ENCODE results near the gene MAGI1. TPM values are rescaled to one million over a fixed set of nuclear protein-coding genes. Genes with fewer than 3 reads are reported as not detected.

The MAGI1 gene
- total and polyA plus RNA-seq, 2 experiments from 2014 or later, result 33.9 to 87.0 TPM

DNA sequence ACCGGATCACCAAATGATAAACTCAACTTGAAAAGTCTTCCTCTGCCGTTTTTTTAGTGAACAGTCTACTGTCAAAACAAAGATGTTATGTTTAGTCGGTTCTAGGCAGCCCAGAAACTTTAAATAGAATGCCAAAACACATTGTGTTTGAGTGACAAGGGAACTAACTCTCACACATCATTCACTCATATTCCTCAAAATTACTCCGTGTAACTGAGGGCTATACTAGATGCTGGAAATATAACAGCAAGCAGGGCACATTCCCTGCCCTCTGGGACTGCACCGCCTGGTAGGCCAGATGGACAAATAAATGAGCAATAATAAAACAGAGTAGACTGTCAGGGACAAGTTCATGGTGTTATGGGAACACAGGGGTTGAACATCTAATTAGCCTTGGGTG, 251.4 kb downstream of the MAGI1 start:
- H3K4me1 ChIP-seq (ENCODE audit: low read depth), result no peaks in the 10 kb centered on the region
- H3K27ac ChIP-seq, result peak overlapping the region; percentile 25
- no peaks in the 10 kb centered on the region for H3K27me3 ChIP-seq
- DNase-seq (ENCODE audit: low read depth in 1 of 2, low spot score in 1 of 2), result no peak
- H3K9me3 ChIP-seq (ENCODE audit: low read depth), result no peaks in the 10 kb centered on the region
- no peaks in the 10 kb centered on the region for H3K36me3 ChIP-seq
- no peak overlapping the region for H3K4me3 ChIP-seq
- TF ChIP-seq, protein P1, sequence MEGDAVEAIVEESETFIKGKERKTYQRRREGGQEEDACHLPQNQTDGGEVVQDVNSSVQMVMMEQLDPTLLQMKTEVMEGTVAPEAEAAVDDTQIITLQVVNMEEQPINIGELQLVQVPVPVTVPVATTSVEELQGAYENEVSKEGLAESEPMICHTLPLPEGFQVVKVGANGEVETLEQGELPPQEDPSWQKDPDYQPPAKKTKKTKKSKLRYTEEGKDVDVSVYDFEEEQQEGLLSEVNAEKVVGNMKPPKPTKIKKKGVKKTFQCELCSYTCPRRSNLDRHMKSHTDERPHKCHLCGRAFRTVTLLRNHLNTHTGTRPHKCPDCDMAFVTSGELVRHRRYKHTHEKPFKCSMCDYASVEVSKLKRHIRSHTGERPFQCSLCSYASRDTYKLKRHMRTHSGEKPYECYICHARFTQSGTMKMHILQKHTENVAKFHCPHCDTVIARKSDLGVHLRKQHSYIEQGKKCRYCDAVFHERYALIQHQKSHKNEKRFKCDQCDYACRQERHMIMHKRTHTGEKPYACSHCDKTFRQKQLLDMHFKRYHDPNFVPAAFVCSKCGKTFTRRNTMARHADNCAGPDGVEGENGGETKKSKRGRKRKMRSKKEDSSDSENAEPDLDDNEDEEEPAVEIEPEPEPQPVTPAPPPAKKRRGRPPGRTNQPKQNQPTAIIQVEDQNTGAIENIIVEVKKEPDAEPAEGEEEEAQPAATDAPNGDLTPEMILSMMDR (IDR thresholded peaks at IDR 0.05; ENCODE audit: low read depth, low read length), result no peak

DNA sequence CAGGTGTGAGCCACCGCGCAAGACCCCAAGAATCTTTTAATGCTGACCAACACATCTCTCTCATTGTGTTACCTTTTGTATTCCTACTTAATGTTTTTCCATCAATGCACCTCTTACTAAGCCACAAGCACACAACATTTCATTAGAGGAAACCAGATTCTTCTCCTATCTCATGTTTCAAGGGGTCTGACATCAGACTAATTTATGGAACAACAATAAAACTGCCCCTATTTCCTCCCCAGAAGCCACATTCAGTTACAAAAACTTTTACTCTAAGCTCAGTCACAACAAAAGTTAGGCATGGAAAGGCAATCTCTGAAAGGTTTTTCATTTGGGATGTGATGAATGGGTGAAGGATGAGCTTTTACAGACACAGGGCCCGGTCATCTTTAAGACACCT, 251.8 kb downstream of the MAGI1 start:
- TF ChIP-seq, protein P1 (IDR thresholded peaks at IDR 0.05; ENCODE audit: low read depth, low read length), result no peak
- Histone ChIP-seq H3K9me3 (ENCODE audit: low read depth) (no peaks in the 10 kb centered on the region), H3K4me1 (ENCODE audit: low read depth) (no peaks in the 10 kb centered on the region), H3K27ac (no peak overlapping the region), H3K27me3 (no peaks in the 10 kb centered on the region), H3K4me3 (no peak overlapping the region), H3K36me3 (no peaks in the 10 kb centered on the region)
- DNase-seq (ENCODE audit: low read depth in 1 of 2, low spot score in 1 of 2), result no peak

DNA sequence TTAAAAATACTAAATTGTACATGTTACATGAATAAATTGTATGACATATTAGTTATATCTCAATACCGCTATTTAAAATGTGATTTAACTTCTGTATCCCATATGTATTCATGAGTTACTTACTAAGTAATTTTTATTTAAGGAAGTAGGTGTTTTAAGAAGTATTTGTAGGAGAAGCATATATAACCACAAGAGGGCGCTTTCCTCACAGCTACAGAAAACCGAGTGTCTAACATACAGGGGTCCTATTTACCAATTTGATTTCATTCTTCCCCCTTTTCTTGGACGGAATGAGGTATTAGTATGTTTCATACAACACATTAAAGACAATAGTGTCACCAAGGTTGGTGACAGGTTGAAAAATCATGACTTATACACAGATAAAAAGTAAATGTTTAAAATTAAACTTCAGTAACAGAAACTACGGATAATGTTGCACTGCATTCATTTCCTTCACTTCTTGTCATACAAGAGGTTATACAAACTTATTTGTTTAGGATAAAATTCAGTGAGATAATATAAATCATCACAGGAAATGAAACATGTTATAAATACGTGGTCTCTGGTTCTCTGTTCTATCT, 253.6 kb downstream of the MAGI1 start:
- Histone ChIP-seq H3K4me1 (ENCODE audit: low read depth) (no peaks in the 10 kb centered on the region), H3K27me3 (no peaks in the 10 kb centered on the region), H3K36me3 (no peaks in the 10 kb centered on the region), H3K27ac (no peak overlapping the region), H3K9me3 (ENCODE audit: low read depth) (no peaks in the 10 kb centered on the region), H3K4me3 (no peak overlapping the region)
- TF ChIP-seq, protein P1 (IDR thresholded peaks at IDR 0.05; ENCODE audit: low read depth, low read length), result peak; percentile 65
- DNase-seq (ENCODE audit: low read depth in 1 of 2, low spot score in 1 of 2), result peak; percentile 70 to 79

DNA sequence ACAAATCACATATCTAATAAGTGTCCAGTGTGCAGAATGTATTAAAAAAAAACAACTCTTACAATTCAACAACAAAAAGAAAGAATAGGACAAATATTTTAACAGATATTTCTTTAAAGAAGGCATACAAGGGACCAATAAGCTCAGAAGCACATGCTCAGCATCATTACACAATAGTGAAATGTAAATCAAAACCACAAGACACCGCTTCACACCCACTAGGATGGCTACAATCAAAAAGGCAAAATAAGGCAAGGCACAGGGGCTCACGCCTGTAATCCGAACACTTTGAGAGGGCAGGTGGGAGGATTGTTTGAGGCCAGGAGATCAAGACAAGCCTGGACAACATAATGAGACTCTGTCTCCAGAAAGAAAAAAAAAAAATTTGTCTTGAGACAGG, 255.6 kb downstream of the MAGI1 start:
- Histone ChIP-seq H3K9me3 (ENCODE audit: low read depth) (no peaks in the 10 kb centered on the region), H3K4me3 (no peak overlapping the region), H3K27ac (no peak overlapping the region), H3K4me1 (ENCODE audit: low read depth) (peaks cover 10% of the 10 kb centered on the region), H3K36me3 (no peaks in the 10 kb centered on the region), H3K27me3 (no peaks in the 10 kb centered on the region)
- peak in 1 of 2 donors; percentile 6 for DNase-seq (ENCODE audit: low read depth in 1 of 2, low spot score in 1 of 2)
- TF ChIP-seq, protein P1 (IDR thresholded peaks at IDR 0.05; ENCODE audit: low read depth, low read length), result no peak

DNA sequence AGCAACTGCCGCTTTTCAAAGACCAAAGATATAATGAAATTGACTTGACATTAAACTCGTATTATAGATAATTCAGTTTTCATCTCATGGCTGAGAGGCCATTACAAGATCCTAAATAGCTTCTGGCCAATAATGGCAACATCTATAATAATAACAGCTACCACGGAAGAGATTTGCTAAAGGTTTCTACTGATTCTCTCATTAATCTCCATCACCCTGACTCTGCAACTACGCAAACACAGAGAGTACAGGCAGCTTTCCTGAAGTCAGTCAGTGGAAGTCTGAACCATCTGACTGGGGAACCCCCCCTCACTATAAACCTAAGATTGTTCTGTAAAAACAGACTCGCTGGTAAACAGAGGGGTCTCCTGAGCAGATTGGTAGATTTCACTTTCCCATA, 257.1 kb downstream of the MAGI1 start:
- no peak for DNase-seq (ENCODE audit: low read depth in 1 of 2, low spot score in 1 of 2)
- TF ChIP-seq, protein P1 (IDR thresholded peaks at IDR 0.05; ENCODE audit: low read depth, low read length), result no peak
- Histone ChIP-seq H3K4me3 (no peak overlapping the region), H3K27ac (no peak overlapping the region), H3K9me3 (ENCODE audit: low read depth) (no peaks in the 10 kb centered on the region), H3K4me1 (ENCODE audit: low read depth) (peaks cover 10% of the 10 kb centered on the region), H3K27me3 (no peaks in the 10 kb centered on the region), H3K36me3 (no peaks in the 10 kb centered on the region)
